OCI-LY3 (cell line): ENCODE data around the gene STIM1.

ENCODE experiments used
- EZH2phosphoT487 ChIP-seq: fragments of 200-600 bp; shearing (Covaris generic); IDR thresholded peaks from 2 replicates; pipeline ENCODE4 v1.6.1; 2018; ENCODE audit warnings: antibody characterized with exemption, mixed run types, low read depth
- TF ChIP-seq, protein P1 (sequence below): fragments of 200-600, 300-600 bp; sonication (generic); IDR thresholded peaks from 2 replicates; pipeline ENCODE4 v1.5.1; 2014; ENCODE audit warnings: antibody characterized with exemption, low read length, low read depth

DNA sequence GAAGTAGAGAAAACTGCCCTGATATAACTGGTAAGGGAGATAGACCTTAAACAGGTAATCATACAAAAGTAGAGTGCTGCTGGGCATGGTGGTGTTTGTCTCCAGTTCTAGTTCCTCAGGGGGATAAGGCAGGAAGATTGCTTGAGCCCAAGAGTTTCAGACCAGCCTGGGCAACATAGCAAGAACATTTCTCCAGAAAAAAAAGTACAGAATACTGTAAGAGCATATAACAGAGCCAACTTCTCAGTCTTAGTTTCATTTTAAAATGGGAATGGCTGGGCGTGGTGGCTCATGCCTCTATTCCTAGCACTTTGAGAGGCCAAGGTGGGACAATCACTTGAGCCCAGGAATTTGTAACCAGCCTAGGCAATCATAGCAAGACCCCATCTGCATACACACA lies 10.2 kb upstream of the STIM1 start:
- TF ChIP-seq, protein P1, sequence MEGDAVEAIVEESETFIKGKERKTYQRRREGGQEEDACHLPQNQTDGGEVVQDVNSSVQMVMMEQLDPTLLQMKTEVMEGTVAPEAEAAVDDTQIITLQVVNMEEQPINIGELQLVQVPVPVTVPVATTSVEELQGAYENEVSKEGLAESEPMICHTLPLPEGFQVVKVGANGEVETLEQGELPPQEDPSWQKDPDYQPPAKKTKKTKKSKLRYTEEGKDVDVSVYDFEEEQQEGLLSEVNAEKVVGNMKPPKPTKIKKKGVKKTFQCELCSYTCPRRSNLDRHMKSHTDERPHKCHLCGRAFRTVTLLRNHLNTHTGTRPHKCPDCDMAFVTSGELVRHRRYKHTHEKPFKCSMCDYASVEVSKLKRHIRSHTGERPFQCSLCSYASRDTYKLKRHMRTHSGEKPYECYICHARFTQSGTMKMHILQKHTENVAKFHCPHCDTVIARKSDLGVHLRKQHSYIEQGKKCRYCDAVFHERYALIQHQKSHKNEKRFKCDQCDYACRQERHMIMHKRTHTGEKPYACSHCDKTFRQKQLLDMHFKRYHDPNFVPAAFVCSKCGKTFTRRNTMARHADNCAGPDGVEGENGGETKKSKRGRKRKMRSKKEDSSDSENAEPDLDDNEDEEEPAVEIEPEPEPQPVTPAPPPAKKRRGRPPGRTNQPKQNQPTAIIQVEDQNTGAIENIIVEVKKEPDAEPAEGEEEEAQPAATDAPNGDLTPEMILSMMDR, result no peak
- no peak for TF ChIP-seq EZH2phosphoT487
